Measurements from ENCODE around the gene SCAMP2.

The SCAMP2 gene

DNA sequence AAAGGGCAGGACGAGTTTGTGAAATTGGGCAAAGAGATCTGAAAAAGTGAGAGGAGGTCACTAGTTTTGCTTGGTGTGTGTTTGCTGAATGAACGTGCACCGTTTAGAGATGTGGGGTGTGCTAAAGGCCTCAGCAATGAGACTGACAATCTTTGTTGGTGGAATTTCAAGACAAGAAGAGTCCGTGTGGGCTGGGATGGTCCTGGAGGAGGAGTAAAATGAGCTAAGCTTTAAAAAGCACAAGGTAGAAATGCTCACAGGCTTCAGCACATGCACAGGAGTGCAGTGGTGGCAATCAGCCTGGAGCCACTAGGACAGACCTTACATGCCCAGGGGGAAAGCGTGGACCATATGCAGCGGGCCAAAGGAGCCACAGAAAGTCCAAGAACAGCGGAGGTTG is 48.2 kb downstream of the SCAMP2 start:
- DNase-seq (ENCODE audit: low read depth) = no peak
- no peak overlapping the region for H3K4me3 ChIP-seq (ENCODE audit: low read depth, low read length)
- in situ Hi-C loops (cut with HindIII; ENCODE audit: low sequenced_read_pairs) = no loop called here
- TF ChIP-seq, protein P1, sequence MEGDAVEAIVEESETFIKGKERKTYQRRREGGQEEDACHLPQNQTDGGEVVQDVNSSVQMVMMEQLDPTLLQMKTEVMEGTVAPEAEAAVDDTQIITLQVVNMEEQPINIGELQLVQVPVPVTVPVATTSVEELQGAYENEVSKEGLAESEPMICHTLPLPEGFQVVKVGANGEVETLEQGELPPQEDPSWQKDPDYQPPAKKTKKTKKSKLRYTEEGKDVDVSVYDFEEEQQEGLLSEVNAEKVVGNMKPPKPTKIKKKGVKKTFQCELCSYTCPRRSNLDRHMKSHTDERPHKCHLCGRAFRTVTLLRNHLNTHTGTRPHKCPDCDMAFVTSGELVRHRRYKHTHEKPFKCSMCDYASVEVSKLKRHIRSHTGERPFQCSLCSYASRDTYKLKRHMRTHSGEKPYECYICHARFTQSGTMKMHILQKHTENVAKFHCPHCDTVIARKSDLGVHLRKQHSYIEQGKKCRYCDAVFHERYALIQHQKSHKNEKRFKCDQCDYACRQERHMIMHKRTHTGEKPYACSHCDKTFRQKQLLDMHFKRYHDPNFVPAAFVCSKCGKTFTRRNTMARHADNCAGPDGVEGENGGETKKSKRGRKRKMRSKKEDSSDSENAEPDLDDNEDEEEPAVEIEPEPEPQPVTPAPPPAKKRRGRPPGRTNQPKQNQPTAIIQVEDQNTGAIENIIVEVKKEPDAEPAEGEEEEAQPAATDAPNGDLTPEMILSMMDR (IDR thresholded peaks at IDR 0.05; ENCODE audit: low read depth, low read length, missing control alignments) = no peak

DNA sequence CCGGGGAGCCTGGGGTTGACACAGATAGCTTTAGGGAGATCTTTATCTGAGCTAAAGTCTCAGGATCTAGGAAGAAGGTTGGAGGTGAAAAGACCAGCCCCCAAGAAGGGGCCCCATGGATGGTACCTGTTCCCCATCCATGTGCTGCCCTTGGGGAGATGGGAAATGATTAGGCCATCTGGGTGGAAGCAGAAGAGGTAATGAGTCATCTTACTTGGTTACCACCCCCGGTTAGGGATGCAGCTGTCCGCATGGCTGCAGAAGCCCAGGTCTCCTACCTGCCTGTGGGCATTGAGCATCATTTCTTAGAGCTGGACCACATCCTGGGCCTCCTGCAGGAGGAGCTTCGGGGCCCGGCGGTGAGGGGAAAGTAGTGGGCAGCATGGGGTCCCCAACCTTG is 49.8 kb downstream of the SCAMP2 start:
- TF ChIP-seq, protein P1 (IDR thresholded peaks at IDR 0.05; ENCODE audit: low read depth, low read length, missing control alignments) = no peak
- in situ Hi-C loops (cut with HindIII; ENCODE audit: low sequenced_read_pairs) = no loop called here

DNA sequence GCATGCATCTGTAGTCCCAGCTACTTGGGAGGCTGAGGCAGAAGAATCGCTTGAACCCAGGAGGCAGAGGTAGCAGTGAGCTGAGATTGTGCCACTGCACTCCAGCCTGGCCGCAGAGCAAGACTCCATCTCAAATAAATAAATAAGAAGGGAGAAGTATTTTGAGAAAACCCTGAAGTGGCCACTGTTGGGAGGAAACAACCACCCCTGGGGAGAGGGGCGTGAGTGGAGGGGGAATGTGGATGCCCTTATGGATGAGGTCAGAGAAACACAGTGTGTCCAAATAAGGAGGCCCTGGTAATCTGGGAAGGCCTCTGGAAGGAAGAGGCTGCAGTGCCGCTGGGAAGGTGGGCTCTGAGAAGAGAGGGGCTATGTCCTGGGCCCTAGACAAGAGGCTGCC is 50.9 kb downstream of the SCAMP2 start:
- DNase-seq (ENCODE audit: low read depth) = no peak
- TF ChIP-seq, protein P1 (IDR thresholded peaks at IDR 0.05; ENCODE audit: low read depth, low read length, missing control alignments) = no peak
- in situ Hi-C loops (cut with HindIII; ENCODE audit: low sequenced_read_pairs) = no loop called here
- no peak overlapping the region for H3K4me3 ChIP-seq (ENCODE audit: low read depth, low read length)

More for the DNA sequence above, 49.8 kb downstream of the SCAMP2 start:
- DNase-seq (ENCODE audit: low read depth) = no peak
- no peak overlapping the region for H3K4me3 ChIP-seq (ENCODE audit: low read depth, low read length)

DNA sequence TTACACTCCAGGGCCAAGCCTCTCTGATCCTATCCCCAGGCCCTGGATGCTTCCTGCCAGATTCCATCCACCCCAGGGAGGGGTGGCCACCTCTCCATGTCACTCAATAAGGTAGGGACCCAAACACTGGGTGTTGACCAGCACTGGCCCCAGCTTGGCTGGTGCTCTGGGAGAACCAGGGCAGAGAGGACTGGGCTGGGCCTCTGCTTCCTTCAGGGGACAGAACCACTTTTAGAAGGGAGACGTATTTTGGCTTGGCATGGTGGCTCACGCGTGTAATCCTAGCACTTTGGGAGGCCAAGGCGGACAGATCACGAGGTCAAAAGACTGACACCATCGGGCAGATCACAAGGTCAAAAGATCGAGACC is 51.4 kb downstream of the SCAMP2 start:
- no peak for DNase-seq (ENCODE audit: low read depth)
- no peak overlapping the region for H3K4me3 ChIP-seq (ENCODE audit: low read depth, low read length)
- TF ChIP-seq, protein P1 (IDR thresholded peaks at IDR 0.05; ENCODE audit: low read depth, low read length, missing control alignments) = no peak
- in situ Hi-C loops (cut with HindIII; ENCODE audit: low sequenced_read_pairs) = no loop called here

DNA sequence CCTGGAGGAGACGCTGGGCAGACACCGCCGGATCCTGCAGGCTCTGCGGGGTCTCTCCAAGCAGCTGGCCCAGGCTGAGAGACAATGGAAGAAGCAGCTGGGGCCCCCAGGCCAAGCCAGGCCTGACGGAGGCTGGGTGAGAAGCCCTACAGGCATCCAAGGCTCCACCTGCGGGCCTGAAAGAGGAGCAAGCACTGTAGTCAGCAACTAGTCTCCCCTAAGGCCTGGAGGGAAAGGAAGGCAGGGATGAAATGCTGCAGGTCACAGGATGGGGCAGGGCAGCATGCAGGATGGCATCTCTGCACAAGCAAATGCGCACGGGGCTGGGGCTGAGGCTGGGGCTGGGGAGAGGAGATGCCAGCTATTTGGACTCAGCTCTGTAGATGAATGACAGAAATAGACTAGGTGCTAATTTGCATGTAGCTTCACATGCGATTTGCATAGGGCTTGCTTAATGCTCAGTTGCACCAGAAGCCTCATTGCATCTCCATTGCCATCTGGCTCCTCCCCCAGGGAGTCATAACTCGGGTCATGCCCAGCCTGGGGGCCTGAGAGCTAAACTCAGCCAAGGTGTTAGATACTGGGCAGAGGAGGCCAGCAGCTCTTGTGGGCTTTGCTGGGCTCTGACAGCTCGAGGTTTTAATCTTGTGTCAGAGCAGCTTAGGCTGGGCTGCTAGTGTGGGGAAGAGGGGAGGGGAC is 51.9 kb downstream of the SCAMP2 start:
- H3K4me3 ChIP-seq (ENCODE audit: low read depth, low read length) = no peak overlapping the region
- no peak for DNase-seq (ENCODE audit: low read depth)
- in situ Hi-C loops (cut with HindIII; ENCODE audit: low sequenced_read_pairs) = no loop called here
- TF ChIP-seq, protein P1 (IDR thresholded peaks at IDR 0.05; ENCODE audit: low read depth, low read length, missing control alignments) = no peak

DNA sequence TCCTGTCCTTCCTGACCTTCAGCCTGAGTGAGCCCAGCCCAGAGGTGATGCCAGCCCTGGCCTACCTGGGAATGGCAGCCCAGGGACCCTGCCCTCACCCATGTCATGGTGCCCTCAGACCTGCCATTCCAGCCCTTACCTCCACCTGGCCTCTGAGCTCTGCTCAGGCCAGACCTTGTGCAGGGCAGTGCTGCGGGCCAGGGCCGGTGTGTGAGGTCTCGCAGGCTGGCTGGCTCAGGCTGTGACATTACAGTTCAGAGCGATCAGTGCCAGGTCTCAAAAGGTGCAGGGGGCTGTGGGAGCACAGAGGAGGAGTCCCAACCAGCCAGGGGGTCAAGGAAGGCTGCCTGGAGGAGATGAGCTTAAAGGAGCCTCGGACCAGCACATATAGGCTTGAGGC is 53.1 kb downstream of the SCAMP2 start:
- H3K4me3 ChIP-seq (ENCODE audit: low read depth, low read length) = no peak overlapping the region
- DNase-seq (ENCODE audit: low read depth) = no peak
- in situ Hi-C loops (cut with HindIII; ENCODE audit: low sequenced_read_pairs) = no loop called here
- TF ChIP-seq, protein P1 (IDR thresholded peaks at IDR 0.05; ENCODE audit: low read depth, low read length, missing control alignments) = no peak
